HS-27A (cell line): ENCODE results near the gene ZBTB33.

Source experiments
- DNase-seq: peaks from one replicate; pipeline ENCODE4 v3.0.0-alpha.2; 2012; ENCODE audit warnings: low read depth, missing footprints

ZBTB33 gene

GRCh38 chrX:120264341-120264740, 13.7 kb downstream of the ZBTB33 start:
- DNase-seq: no peak

DNA sequence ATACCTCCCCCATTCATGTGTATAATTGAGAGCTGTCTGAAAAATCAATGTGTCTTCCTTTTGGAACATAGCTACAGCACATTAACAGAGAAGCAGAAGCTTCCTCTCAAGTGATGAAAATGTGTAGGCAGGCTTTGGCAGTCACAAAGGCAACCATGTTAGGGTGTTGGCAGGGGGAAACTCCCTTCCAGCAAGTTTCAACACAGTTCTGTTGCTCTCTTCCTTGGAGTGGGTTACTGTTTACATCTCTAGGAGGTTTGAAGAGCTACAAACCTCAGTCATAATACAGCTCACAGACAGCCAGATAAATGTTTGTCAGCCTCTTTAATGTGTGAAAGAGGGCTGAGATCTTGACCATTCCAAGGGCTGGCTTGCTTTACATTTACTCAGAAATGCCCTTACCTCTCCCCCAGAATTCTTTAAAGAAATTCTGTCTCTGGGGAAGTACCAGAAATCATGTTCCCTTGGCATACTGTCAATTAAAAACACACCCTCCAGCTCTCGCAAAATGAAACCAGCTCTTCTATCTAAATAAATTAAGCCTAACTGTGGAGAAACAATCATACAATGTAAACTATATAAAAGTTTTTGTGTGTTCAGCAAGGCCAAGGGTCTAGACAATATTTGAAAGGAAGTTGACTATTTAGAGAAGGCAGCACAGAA, 18.9 kb downstream of the ZBTB33 start:
- DNase-seq: no peak

- no peak for DNase-seq
These were observed 20.0 kb downstream of the ZBTB33 start for GRCh38 chrX:120270567-120270966.

GRCh38 chrX:120271218-120271617, 20.6 kb downstream of the ZBTB33 start:
- DNase-seq: no peak

- no peak for DNase-seq
These were observed 23.5 kb downstream of the ZBTB33 start for GRCh38 chrX:120274145-120274544.

DNA sequence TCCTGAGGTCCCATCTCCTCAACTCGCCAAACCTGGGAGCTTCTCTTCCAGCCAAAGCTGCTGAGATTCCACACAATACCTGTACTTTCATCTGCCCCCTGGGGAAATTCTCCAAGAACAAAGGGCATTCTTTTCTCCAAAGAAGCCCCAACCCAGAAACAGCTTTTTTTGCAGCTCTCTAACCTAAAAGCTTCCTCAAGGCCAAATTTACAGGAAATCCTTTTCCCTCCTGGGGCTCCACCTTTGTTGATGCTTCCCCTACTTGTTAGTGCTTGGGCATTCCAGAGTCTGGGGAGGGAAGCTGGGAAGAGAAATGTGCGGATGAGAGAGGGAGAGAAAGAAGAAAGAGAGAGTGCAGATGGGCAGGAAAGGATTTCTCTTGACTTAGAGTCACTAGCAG, 24.3 kb downstream of the ZBTB33 start:
- DNase-seq: no peak

DNA sequence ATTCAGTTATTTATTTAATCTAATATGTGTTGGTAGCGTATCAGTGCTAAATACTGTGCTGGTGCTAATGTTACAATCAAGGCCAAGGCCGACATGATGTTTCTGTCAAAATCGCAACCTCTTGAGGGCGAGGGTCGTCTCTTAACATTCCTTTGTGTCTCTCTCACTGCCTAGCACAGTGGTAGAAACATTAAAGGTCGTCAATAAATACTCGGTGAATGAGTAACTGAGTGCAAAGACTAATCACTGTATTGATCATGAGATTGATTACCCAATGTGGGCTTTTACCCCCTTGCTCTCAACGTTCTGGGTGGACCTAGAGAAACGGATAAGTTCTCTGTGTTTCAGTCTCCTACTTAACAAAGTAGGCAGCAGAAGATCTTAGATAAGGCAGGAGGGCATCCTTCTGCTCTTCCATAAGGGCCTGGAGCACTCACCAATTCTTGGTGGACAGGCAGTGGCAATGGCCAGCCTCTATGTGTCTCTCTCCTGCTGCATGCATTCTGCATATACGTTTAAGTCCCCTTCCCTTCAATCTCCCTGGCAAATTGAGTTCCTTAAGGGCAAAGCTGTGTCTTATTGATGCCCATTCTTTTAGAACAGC, 30.5 kb downstream of the ZBTB33 start:
- DNase-seq: no peak

GRCh38 chrX:120281761-120282160, 31.1 kb downstream of the ZBTB33 start:
- DNase-seq: no peak

- DNase-seq: no peak
These were observed 32.1 kb downstream of the ZBTB33 start for GRCh38 chrX:120282697-120283096.

GRCh38 chrX:120286733-120287512, 36.3 kb downstream of the ZBTB33 start:
- no peak for DNase-seq

DNA sequence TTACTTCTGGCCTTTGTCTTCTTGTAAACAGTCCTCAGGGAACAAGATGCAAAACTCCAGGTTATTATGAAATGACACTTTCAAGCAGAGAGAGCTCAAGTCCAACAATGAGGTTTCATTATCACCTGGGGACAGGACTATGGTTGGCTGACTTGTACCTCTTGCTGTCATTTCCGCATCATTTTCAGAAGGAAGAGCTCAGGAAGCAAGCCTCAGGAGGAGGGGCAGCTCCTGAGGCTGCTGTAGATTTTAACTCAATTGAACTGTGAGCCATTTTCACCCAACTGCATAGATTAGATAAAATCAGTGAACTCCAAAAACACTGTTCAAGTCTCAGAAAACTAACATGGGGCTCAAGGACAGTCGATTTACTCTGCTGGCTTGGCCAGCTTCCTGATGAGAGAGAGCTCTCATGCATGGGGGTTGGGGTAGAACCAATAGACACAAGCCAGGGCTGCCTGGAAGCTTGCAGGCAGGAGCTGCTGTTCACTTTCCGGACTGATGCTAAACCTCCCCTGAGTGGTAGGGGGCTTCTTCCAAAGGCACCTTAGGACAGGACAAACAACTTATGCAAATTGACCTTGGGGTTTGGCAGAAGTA, 37.0 kb downstream of the ZBTB33 start:
- no peak for DNase-seq

- DNase-seq: no peak
These were observed 39.5 kb downstream of the ZBTB33 start for GRCh38 chrX:120290107-120290506.

GRCh38 chrX:120291211-120291610, 40.6 kb downstream of the ZBTB33 start:
- DNase-seq: no peak

- no peak for DNase-seq
These were observed 42.4 kb downstream of the ZBTB33 start for GRCh38 chrX:120293015-120293414.

DNA sequence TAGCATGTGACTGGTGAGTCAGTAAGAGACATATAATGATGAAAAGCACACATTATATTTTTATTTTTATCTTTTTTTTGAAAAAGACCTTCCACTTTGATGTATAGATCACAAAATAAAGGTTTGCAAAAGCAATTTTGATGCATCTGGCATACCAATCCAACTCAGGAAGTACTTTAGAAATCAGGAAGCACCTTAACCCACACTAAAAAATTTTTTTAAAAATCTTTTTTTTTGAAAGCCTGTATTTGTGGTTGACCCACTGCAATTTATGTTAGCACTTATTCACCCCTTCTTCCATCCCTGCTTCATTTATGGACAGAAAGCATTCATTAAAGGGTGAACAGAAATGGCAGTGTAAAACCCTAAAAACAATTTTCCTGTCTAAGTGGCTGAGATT, 44.0 kb downstream of the ZBTB33 start:
- DNase-seq: no peak

GRCh38 chrX:120297923-120298322, 47.3 kb downstream of the ZBTB33 start:
- no peak for DNase-seq

GRCh38 chrX:120299928-120300327, 49.3 kb downstream of the ZBTB33 start:
- DNase-seq: no peak

DNA sequence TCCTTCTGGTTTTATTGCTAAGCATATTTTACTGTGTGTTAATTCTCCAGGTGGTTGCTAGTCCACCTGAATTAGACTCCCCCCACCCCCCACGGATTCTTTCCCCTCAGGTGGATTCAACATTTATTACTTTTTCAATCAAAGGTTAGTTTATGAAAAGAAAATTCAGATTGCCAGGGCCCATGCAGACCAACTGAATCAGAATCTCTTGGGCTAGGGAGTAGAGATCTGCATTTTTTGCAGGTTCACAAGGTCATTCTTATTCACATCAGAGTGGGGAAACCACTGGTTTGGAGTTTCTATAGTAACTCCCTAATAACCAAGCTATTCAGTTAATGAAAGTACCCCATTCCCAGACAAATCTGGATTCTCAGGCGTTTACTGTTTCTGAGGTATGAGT, 50.9 kb downstream of the ZBTB33 start:
- DNase-seq: no peak

- DNase-seq: no peak
These were observed 51.3 kb downstream of the ZBTB33 start for GRCh38 chrX:120301960-120302359.

GRCh38 chrX:120302434-120302833, 51.8 kb downstream of the ZBTB33 start:
- DNase-seq: no peak

DNA sequence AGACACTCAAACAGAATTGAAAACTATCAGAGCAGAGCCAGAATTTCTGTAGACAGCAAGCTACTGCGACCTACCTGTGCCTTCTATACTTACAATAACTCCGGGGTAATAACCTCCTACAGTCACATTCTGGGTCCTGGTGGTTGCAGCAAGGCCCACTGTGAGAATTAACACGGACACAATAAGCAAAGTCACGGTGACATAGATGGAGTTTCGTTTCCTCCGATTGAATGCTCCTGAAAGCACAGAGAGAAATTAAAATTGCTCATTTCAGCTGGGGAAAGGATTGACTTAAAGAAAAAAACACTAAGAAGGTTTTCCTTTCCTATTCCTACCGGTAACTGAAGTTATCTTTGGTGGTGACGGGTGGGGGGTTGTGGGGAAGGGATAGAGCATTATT, 53.6 kb downstream of the ZBTB33 start:
- no peak for DNase-seq

- no peak for DNase-seq
These were observed 55.0 kb downstream of the ZBTB33 start for GRCh38 chrX:120305531-120306141.
